AG08396 (cell line): Measurements from ENCODE around the gene RAD18.

Source experiments
- DNase-seq: peaks from one replicate; pipeline ENCODE4 v3.0.0; 2012; ENCODE audit warnings: low spot score, mixed read lengths

RAD18 gene

GRCh38 chr3:8964436-8965370, 1.4 kb upstream of the RAD18 start:
- DNase-seq: no peak

- DNase-seq: no peak
Observed at GRCh38 chr3:8962226-8962861, 928 bp downstream of the RAD18 start.

- no peak for DNase-seq
Observed at GRCh38 chr3:8959668-8960067, 3.6 kb downstream of the RAD18 start.

- peak; percentile 51 for DNase-seq
Observed at GRCh38 chr3:8954938-8955763, 8.1 kb downstream of the RAD18 start.

- no peak for DNase-seq
Observed at GRCh38 chr3:8953313-8953712, 10.0 kb downstream of the RAD18 start.

GRCh38 chr3:8952130-8952529, 11.1 kb downstream of the RAD18 start:
- DNase-seq: no peak

- DNase-seq: no peak
Observed at GRCh38 chr3:8945890-8946600, 17.2 kb downstream of the RAD18 start.

- no peak for DNase-seq
Observed at GRCh38 chr3:8942746-8943488, 20.4 kb downstream of the RAD18 start.

GRCh38 chr3:8942115-8942514, 21.2 kb downstream of the RAD18 start:
- no peak for DNase-seq

- no peak for DNase-seq
Observed at GRCh38 chr3:8938021-8938420, 25.3 kb downstream of the RAD18 start.

- DNase-seq: peak; percentile 43
Observed at GRCh38 chr3:8937064-8938020, 25.9 kb downstream of the RAD18 start.

- DNase-seq: no peak
Observed at GRCh38 chr3:8932507-8932906, 30.8 kb downstream of the RAD18 start.

GRCh38 chr3:8931342-8931741, 31.9 kb downstream of the RAD18 start:
- no peak for DNase-seq

GRCh38 chr3:8929860-8930259, 33.4 kb downstream of the RAD18 start:
- no peak for DNase-seq

GRCh38 chr3:8914491-8914890, 48.8 kb downstream of the RAD18 start:
- no peak for DNase-seq

- DNase-seq: no peak
Observed at GRCh38 chr3:8911781-8912180, 51.5 kb downstream of the RAD18 start.

- DNase-seq: no peak
Observed at GRCh38 chr3:8909160-8909559, 54.1 kb downstream of the RAD18 start.

- no peak for DNase-seq
Observed at GRCh38 chr3:8903191-8903590, 60.1 kb downstream of the RAD18 start.

GRCh38 chr3:8900869-8901268, 62.4 kb downstream of the RAD18 start:
- no peak for DNase-seq

GRCh38 chr3:8899876-8900460, 63.3 kb downstream of the RAD18 start:
- DNase-seq: peak; percentile 27
